Vagina (tissue), 2 donors: ENCODE measurements around the gene ZSCAN12. TPM values are rescaled to one million over a fixed set of nuclear protein-coding genes. Genes with fewer than 3 reads are reported as not detected.
"Not testable (repeated sequence)": the region's sequence is repeated elsewhere in the genome, so short reads cannot be mapped to it uniquely, and the experiment has no call there.

Experiments
- DNase-seq, 2 donors: peaks; one replicate each; pipeline ENCODE4 v3.0.0-alpha.2; 2017; ENCODE audit errors: extremely low spot score in 2 of 2
- H3K27ac ChIP-seq: fragments of 200-600 bp; sonication (generic); one replicate; pipeline ENCODE4 v1.5.1; 2019
- H3K27me3 ChIP-seq: fragments of 200-600 bp; sonication (generic); one replicate; pipeline ENCODE4 v1.5.1; 2019
- H3K36me3 ChIP-seq, 2 donors: fragments of 200-600 bp; sonication (generic); one replicate each; pipeline ENCODE4 v1.5.1; 2017 to 2019
- H3K4me1 ChIP-seq: fragments of 200-600 bp; sonication (generic); one replicate; pipeline ENCODE4 v1.5.1; 2019
- H3K4me3 ChIP-seq, 2 donors: fragments of 200-600 bp; sonication (generic); 1 replicate in 1 of 2; 2 replicates in 1 of 2; pipeline ENCODE4 v1.5.1; 2016 to 2019
- H3K9me3 ChIP-seq: fragments of 200-600 bp; sonication (generic); one replicate; pipeline ENCODE4 v1.5.1; 2019
- CTCF ChIP-seq, 3 experiments: fragments of 450-650 bp in 2 of 3; fragments of 200-600 bp in 1 of 3; sonication (generic) in 1 of 3; IDR thresholded peaks; one replicate each; pipeline ENCODE4 v1.5.1; 2017 to 2019; ENCODE audit warnings: antibody characterized with exemption in 3 of 3, mild to moderate bottlenecking in 2 of 3, moderate library complexity in 2 of 3
- POLR2A ChIP-seq, 2 donors: fragments of 450-650 bp; IDR thresholded peaks; one replicate each; pipeline ENCODE4 v1.6.1; 2017; ENCODE audit warnings: antibody characterized with exemption in 2 of 2, mild to moderate bottlenecking in 2 of 2, moderate library complexity in 2 of 2
- POLR2AphosphoS5 ChIP-seq, 2 donors: sonication (generic); formaldehyde crosslinking; IDR thresholded peaks; one replicate each; pipeline ENCODE4 v1.9.0; 2017; ENCODE audit warnings: antibody characterized with exemption in 2 of 2, mild to moderate bottlenecking in 2 of 2, low read depth in 1 of 2; ENCODE audit not compliant: insufficient read depth in 1 of 2
- intact Hi-C: fragments of 100-400 bp; cut with DNase I; formaldehyde crosslinking; loops from one replicate; pipeline ENCODE4 v1.15.1; 2023
- total RNA-seq: library from RNA; depleted of rRNA; stranded (reverse); fragments of >200 nt; gene quantifications from one replicate; pipeline ENCODE4 v1.2.3, GENCODE V29; 2016

Gene ZSCAN12
- total RNA-seq, 1 donor from 2014 or later = 5.9 TPM

GRCh38 chr6:28360961-28361360 is 38.6 kb downstream of the ZSCAN12 start:
- no peak for DNase-seq
- Histone ChIP-seq H3K27me3 (no peaks in the 10 kb centered on the region), H3K4me3 (no peak overlapping the region), H3K9me3 (no peaks in the 10 kb centered on the region), H3K4me1 (peaks cover 8% of the 10 kb centered on the region), H3K36me3 (peaks cover 0 to 28% of the 10 kb centered on the region in 2 donors), H3K27ac (no peak overlapping the region)
- TF ChIP-seq POLR2AphosphoS5 (IDR thresholded peaks at IDR 0.05; ENCODE audit: insufficient read depth in 1 of 2, low read depth in 1 of 2) (no peak), CTCF (IDR thresholded peaks at IDR 0.05) (no peak), POLR2A (IDR thresholded peaks at IDR 0.05) (no peak)
- intact Hi-C loops = no loop called here

- not testable (repeated sequence) for H3K27me3 ChIP-seq, H3K27ac ChIP-seq, H3K4me3 ChIP-seq, DNase-seq, H3K9me3 ChIP-seq
- intact Hi-C loops = loop anchor here (10.0 kb wide), 1 partner anchor 235 kb away; the partner anchor contains the start of gene ZSCAN16
- H3K36me3 ChIP-seq = peaks cover 0 to 16% of the 10 kb centered on the region in 2 donors
- H3K4me1 ChIP-seq = peaks cover 21% of the 10 kb centered on the region
These were observed 40.0 kb downstream of the ZSCAN12 start for GRCh38 chr6:28359562-28359961.

GRCh38 chr6:28357036-28357435 is 42.5 kb downstream of the ZSCAN12 start:
- no peak overlapping the region for H3K4me3 ChIP-seq
- intact Hi-C loops = loop anchor here (10.0 kb wide), 1 partner anchor 232 kb away; the partner anchor contains the start of gene ZSCAN16
- H3K4me1 ChIP-seq = peaks cover 33% of the 10 kb centered on the region
- H3K27me3 ChIP-seq = no peaks in the 10 kb centered on the region
- no peak for DNase-seq
- H3K9me3 ChIP-seq = no peaks in the 10 kb centered on the region
- H3K27ac ChIP-seq = no peak overlapping the region
- H3K36me3 ChIP-seq = no peaks in the 10 kb centered on the region
- no peak for TF ChIP-seq CTCF (IDR thresholded peaks at IDR 0.05)

- Histone ChIP-seq H3K27me3 (no peaks in the 10 kb centered on the region), H3K4me3 (peak overlapping the region in 1 of 2 donors; percentile 64), H3K27ac (peak overlapping the region; percentile 89), H3K9me3 (no peaks in the 10 kb centered on the region), H3K4me1 (peaks cover 34% of the 10 kb centered on the region), H3K36me3 (no peaks in the 10 kb centered on the region)
- TF ChIP-seq POLR2AphosphoS5 (IDR thresholded peaks at IDR 0.05; ENCODE audit: insufficient read depth in 1 of 2, low read depth in 1 of 2) (no peak), POLR2A (IDR thresholded peaks at IDR 0.05) (no peak), CTCF (IDR thresholded peaks at IDR 0.05) (no peak)
- intact Hi-C loops = loop anchor here (10.0 kb wide), 1 partner anchor 232 kb away; the partner anchor contains the start of gene ZSCAN16
- no peak for DNase-seq
These were observed 42.9 kb downstream of the ZSCAN12 start for GRCh38 chr6:28356666-28357020.

GRCh38 chr6:28355743-28356665 is 43.5 kb downstream of the ZSCAN12 start:
- peak overlapping the region; percentile 89 for H3K27ac ChIP-seq
- no peaks in the 10 kb centered on the region for H3K27me3 ChIP-seq
- no peaks in the 10 kb centered on the region for H3K36me3 ChIP-seq
- peak; percentile 43 to 70 for TF ChIP-seq POLR2AphosphoS5 (IDR thresholded peaks at IDR 0.05; ENCODE audit: insufficient read depth in 1 of 2, low read depth in 1 of 2)
- TF ChIP-seq CTCF (IDR thresholded peaks at IDR 0.05) = peak; percentile 59 to 89 (median 69)
- TF ChIP-seq POLR2A (IDR thresholded peaks at IDR 0.05) = no peak
- H3K9me3 ChIP-seq = no peaks in the 10 kb centered on the region
- H3K4me1 ChIP-seq = peaks cover 40% of the 10 kb centered on the region
- H3K4me3 ChIP-seq = peak overlapping the region; percentile 61 to 64
- DNase-seq = no peak
- intact Hi-C loops = loop anchor here (10.0 kb wide), 1 partner anchor 231 kb away; the partner anchor contains the start of gene ZSCAN16
